GM19328 (cell line): ENCODE measurements around the gene ZCCHC13.
"Not testable (repeated sequence)": the region's sequence is repeated elsewhere in the genome, so short reads cannot be mapped to it uniquely, and the experiment has no call there.

Source experiments
- ATAC-seq: cut with Tn5 transposase; IDR thresholded peaks from one replicate; pipeline ENCODE4 v1.9.1; 2021; ENCODE audit warnings: mild to moderate bottlenecking, moderate library complexity; ENCODE audit not compliant: unreplicated experiment

ZCCHC13 gene

GRCh38 chrX:74319321-74319720 is 15.3 kb downstream of the ZCCHC13 start:
- not testable (repeated sequence) for ATAC-seq

DNA sequence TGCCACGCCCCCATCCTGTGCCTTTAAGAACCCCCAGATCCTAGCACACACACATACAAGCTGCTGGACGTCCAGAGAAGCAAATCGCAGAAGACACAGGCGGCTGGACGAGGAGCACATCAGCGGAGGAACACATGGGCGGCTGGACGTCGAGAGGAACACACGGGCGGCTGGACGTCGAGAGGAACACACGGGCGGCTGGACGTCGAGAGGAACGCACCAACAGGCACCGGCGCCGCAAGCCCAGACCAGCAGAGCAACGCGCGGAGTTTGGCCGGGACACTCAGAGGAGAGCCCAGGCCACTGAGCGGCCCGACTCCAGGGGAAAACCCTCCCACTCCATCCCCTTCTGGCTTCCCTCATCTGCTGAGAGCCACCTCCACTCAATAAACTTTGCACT is 17.2 kb downstream of the ZCCHC13 start:
- no peak for ATAC-seq

- no peak for ATAC-seq
Observed at GRCh38 chrX:74324131-74324530, 20.2 kb downstream of the ZCCHC13 start.

- ATAC-seq = no peak
Observed at GRCh38 chrX:74325130-74326059, 21.4 kb downstream of the ZCCHC13 start.

DNA sequence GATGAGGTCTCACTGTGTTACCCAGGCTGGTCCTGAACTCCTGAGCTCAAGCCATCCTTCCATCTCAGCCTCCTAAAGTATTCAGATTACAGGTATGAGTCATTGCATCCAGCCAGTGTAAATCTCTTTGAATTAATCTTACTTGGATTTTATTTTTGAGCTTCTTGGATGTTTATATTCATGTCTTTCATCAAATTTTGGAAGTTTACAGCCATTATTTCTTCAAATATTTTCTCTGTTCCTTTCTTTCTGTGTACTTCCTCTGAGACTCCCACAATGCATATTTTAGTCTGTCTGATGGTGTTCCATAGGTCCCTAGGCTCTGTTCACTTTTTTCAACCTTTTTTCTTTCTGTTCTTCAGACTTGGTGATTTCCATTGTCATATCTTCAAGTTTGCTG is 34.9 kb downstream of the ZCCHC13 start:
- ATAC-seq = no peak

DNA sequence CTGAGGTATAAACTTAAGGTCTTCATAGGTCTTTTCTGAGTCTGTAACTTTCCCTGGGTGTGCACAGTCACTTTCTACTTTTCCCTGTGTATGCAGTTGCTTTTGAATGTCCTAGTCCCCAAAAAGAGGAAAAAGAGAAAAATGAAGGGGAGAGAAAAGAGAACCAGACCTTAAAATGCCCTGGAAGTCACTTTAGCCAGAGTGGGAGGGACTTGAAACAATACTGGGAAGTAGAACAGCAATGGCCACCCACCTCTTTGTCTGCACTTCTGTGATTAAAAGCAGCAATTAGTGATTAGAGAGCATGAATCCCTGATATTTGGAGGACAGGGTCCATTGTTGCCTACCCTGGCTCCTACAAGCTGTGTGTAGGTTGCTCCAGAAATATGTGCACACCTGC is 36.1 kb downstream of the ZCCHC13 start:
- no peak for ATAC-seq

- not testable (repeated sequence) for ATAC-seq
Observed at GRCh38 chrX:74342211-74342610, 38.2 kb downstream of the ZCCHC13 start.

DNA sequence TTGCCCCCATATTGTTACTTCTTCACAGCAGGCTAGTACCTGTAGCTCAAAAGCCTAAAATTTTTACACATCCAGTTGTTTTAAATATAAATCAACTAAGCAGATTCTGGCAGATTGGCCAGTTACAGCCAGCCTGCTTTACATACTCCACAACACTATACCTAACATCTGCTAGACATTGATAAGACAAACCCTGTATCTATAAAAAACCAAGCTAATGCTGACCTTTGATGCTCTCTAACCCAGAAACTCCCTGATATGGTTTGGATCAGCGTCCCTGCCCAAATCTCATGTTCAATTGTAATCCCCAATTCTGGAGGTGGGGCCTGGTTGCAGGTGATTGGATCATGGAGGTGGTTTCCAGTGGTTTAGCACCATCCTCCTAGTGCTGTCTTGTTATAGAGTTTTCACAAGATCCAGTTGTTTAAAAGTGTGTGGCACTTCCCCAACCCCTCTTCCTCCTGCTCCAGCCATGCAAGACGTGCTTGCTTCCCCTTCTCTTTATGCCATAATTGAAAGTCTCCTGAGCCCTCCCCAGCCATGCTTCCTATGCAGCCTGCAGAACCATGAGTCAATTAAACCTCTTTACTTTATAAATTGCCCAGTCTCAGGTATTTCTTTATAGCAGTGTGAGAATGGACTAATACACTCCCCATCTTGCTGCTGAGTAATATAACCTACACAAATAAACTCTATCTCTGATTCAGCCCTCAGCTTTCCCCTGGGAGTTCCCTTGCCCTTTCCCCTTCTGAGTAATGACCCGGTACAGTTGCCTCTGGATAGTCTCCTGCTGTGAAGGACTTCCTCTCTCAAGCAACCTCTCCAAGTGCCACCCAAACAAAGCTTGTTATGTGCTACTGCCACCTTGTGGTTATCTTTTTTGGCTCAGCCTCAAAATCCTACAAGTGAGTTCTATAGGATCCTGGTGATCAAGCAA is 39.6 kb downstream of the ZCCHC13 start:
- no peak for ATAC-seq

GRCh38 chrX:74344280-74344622 is 40.3 kb downstream of the ZCCHC13 start:
- no peak for ATAC-seq

DNA sequence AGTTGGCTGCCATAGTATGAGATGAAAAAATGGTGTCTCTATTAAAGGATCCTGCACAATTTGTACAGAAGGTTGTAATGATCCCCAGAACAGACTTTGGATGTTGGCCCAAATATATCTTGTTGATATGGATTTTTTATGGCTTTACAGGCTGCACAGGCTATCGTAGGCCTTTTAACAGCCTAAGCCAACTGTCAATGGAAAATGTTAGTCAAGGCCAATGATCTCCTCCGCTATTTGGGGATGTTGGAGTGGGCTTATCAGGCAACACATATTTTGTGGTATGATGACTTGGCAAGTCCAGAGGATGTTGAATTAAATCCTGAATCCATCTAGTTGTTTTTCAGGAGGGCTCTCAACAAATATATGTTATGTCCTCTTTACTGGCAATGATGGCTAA is 42.1 kb downstream of the ZCCHC13 start:
- no peak for ATAC-seq

DNA sequence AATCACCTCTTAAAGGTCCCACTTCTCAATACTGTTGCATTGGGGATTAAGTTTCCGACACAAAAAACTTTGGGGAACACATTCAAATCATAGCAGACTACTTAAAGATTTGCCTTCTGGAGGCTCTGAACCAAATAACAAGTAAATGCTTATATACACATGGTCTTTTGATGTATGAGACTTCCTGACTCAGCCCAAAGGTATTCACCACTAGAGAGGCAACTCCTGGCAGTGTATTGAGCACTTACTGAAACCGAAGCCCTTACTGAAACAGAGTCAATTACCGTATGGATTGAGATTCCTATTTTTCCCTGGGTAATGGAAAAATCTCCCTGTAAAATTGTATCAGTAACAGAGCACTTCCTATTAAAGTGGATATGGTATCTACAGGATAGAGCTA is 45.4 kb downstream of the ZCCHC13 start:
- no peak for ATAC-seq

- ATAC-seq = no peak
Observed at GRCh38 chrX:74351760-74352159, 47.8 kb downstream of the ZCCHC13 start.

DNA sequence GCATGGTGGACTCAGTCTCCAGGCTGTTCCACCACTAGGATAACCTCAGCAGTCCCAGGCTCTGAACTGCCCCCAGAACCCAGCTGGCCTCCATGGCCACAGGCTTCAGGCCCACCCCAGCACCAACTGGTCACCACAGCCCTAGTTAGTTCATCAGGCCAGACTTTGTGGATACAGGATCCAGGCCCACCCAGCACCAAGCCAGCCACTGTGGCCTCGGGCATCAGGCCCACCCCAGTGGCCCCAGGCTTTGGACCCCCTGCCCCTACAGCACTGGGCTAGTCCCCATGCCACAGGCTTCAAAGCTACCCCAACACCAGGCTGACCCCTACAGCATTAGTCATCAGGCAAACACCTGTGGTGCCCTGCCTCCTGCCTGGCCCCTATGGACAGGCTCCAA is 50.0 kb downstream of the ZCCHC13 start:
- no peak for ATAC-seq
